Astrocyte of the spinal cord (primary cell): ENCODE data around the gene PRRG3.
"Not testable (repeated sequence)": the region's sequence is repeated elsewhere in the genome, so short reads cannot be mapped to it uniquely, and the experiment has no call there.

Experiments used
- DNase-seq: peaks from one replicate; pipeline ENCODE4 v3.0.0; 2011; ENCODE audit warnings: low read depth, low spot score
- H3K4me3 ChIP-seq: 2 replicates; pipeline ENCODE4 v1.5.1; 2011; ENCODE audit warnings: low read depth, mild to moderate bottlenecking, low read length, moderate library complexity
- in situ Hi-C: cut with HindIII; loops from 2 replicates; pipeline ENCODE4 v1.10.0; 2017; ENCODE audit warnings: low sequenced_read_pairs
- TF ChIP-seq, protein P1 (sequence below): IDR thresholded peaks from 2 replicates; pipeline ENCODE4 v1.5.1; 2012; ENCODE audit warnings: low read depth, mild to moderate bottlenecking, low read length, inconsistent platforms

PRRG3 gene

DNA sequence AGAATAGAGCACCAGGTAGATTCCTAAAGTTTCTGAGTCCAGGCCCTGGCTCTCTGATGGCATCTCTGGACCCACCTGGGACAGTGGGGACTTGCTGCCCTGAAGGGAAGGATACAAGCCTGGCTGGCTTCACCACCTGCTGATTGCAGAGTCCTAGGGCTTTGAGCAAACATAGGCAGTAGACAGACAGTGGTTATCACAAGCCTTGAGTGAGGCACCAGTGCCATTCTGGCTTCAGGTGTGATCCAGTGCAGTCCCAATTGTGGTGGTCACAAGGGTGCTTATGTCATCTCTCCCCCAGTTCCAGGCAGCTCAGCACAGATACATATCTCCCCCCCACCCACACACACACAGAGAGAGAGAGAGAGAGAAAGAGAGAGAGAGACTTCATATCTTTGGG lies 6.6 kb upstream of the PRRG3 start:
- in situ Hi-C loops = no loop called here
- DNase-seq = no peak
- no peak overlapping the region for H3K4me3 ChIP-seq
- TF ChIP-seq, protein P1, sequence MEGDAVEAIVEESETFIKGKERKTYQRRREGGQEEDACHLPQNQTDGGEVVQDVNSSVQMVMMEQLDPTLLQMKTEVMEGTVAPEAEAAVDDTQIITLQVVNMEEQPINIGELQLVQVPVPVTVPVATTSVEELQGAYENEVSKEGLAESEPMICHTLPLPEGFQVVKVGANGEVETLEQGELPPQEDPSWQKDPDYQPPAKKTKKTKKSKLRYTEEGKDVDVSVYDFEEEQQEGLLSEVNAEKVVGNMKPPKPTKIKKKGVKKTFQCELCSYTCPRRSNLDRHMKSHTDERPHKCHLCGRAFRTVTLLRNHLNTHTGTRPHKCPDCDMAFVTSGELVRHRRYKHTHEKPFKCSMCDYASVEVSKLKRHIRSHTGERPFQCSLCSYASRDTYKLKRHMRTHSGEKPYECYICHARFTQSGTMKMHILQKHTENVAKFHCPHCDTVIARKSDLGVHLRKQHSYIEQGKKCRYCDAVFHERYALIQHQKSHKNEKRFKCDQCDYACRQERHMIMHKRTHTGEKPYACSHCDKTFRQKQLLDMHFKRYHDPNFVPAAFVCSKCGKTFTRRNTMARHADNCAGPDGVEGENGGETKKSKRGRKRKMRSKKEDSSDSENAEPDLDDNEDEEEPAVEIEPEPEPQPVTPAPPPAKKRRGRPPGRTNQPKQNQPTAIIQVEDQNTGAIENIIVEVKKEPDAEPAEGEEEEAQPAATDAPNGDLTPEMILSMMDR = no peak

DNA sequence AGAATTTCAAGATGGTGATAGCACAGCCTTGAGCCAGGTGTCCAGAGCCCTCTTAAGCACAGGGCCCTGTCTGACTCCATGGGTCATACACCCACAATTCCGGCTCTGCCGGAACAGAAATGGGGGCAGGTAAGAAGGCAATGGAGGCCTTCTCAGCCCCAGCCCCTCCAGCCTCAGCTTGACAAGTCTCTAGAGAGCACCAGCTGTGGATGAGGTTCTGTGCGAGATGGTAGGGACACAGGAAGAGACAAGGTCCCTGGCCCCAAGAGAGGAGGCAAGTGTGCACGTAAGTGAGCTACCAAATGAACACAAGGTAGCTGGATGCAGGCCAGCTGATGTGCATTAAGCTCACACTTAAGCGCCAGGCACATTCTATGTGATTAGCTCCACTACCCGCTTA lies 2.4 kb upstream of the PRRG3 start:
- no peak overlapping the region for H3K4me3 ChIP-seq
- in situ Hi-C loops = no loop called here
- DNase-seq = no peak
- TF ChIP-seq, protein P1 = no peak

DNA sequence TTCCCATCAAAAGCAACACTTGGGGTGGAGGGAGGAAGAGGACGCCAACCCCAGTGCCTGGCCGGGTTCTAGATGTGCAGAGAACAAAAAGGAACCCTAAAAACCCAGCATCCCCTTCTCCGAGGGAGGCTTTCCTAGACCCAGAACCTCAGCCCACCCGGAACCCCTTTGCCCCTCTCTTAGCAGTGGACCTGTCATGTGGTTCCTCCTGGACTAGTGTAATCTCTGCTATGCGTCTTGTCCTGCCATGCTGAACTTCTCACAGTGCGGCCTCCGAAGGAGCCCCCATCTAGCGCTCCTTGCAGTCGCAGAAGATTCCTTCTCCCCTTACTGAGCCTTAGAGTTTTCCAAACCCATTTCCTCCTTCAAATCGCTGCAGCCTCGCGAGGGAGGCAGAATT lies 1.1 kb upstream of the PRRG3 start:
- no peak for DNase-seq
- TF ChIP-seq, protein P1 = no peak
- H3K4me3 ChIP-seq = no peak overlapping the region
- in situ Hi-C loops = no loop called here

DNA sequence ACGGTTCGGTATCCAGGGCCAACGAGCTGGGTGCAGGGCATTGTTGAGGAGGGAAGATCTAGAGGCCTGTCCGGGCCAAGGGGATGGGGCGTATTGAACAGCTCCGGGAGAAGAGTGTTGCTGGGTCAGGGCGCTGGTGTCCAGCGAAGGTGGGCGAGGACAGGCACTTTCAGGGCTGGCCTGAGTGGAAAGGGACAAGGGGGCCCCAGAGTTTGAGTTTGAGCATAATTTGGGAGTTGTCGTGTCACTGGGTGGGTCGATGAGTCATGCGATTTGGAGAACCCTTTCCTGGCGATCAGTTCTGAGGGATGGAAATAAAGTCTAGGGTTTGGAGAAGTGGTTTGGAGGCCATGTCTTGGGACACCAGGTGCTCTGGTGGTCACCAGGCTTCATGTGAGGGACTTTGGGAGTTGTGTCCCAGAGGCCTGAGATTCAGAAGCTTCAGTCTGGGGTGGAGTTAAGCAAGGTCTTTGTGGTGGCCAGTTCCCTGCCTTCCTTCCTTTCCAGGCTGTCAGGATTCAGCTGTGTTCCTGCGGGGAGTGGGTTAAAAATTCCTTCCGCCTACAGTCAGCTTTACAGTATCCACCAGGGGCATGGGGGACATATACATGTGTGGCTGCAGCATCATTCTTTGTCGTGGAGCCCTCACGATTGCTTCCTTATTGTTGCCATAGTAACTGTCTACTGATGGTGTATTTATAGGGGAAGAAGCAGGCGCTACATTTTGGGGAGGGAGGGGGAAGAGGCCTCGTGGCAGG lies 504 bp downstream of the PRRG3 start:
- in situ Hi-C loops = no loop called here
- TF ChIP-seq, protein P1 = no peak

DNA sequence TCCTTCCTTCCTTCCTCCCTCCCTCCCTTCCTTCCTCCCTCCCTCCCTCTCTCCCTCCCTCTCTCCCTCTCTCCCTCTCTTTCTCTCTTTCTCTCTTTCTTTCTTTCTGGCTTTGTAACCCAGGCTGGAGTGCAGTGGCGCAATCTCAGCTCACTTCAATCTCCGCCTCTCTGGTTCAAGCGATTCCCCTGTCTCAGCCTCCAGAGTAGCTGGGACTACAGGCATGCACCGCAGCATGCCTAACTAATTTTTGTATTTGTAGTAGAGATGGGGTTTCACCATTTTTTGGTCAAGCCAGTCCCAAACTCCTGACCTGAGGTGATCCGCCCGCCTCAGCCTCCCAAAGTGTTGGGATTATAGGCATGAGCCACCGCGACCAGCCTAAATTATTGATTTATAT lies 1.8 kb downstream of the PRRG3 start:
- DNase-seq, in situ Hi-C loops, H3K4me3 ChIP-seq: not testable (repeated sequence)

More for the DNA sequence above, 504 bp downstream of the PRRG3 start:
- DNase-seq = no peak
- no peak overlapping the region for H3K4me3 ChIP-seq

DNA sequence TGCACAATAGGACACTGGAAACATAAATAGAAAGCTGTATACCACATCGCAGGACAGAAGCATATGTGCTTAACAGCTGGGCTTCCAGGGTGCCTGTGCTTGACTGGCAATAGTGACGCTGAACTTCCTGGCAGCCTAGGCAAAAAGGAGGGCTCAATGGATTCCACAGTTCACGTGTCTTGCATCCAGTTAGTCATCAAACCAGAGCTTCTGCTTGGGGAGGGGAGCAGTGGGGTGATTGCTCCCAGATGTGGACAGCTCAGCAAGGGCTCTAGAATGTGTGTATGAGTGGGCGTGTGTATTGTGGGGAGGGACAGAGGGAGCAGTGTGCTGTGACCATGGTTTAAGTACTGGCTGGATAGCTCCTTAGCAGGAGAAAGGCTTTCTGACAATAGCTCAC lies 2.3 kb downstream of the PRRG3 start:
- H3K4me3 ChIP-seq = no peak overlapping the region
- TF ChIP-seq, protein P1 = no peak
- in situ Hi-C loops = no loop called here
- no peak for DNase-seq

DNA sequence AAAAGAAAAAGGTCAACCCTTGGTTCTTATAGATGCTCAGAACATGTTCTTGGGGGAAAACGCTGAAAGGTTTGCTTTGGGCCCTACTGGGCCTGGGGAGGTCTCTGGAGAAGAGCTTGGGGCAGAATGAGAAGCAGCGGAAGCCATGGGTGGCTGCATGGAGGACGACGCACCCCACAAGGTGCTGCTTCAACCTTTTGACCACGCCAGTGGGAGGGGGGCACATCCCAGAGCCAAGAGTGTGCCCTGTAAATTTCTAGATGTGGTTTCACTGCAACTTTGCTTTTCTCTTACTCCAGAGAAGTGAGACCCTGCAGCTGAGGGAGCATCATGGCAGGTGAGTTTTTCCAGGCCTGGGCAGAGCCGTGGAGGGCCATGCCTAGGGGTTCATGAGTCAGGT lies 3.2 kb downstream of the PRRG3 start:
- no peak overlapping the region for H3K4me3 ChIP-seq
- no peak for DNase-seq
- in situ Hi-C loops = no loop called here
- TF ChIP-seq, protein P1 = no peak
